Measurements from ENCODE around the gene ABCF2.
A peak's percentile ranks its signal among the peaks of the same experiment; 100 is the strongest.

Gene ABCF2

GRCh38 chr7:151242159-151243044 lies 15.4 kb upstream of the ABCF2 start:
- no peak for DNase-seq (ENCODE audit: low spot score)

DNA sequence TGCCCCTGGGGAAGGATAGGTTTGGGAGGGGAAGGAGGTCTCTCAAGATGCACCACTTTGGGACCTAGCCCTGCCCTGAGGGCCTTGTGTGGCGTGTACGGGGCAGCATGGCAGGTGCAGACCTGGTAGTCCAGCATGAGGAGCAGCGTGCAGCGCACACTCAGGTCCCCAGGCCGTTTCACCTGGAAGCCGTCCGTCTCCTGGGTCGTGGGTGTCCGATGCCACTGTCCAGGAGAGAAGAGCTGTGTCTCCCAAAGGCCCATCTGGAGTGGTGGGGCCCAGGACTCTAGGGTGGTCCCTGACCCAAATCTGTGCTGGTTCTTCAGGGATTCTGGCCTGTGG lies 14.7 kb upstream of the ABCF2 start:
- no peak for DNase-seq (ENCODE audit: low spot score)

DNA sequence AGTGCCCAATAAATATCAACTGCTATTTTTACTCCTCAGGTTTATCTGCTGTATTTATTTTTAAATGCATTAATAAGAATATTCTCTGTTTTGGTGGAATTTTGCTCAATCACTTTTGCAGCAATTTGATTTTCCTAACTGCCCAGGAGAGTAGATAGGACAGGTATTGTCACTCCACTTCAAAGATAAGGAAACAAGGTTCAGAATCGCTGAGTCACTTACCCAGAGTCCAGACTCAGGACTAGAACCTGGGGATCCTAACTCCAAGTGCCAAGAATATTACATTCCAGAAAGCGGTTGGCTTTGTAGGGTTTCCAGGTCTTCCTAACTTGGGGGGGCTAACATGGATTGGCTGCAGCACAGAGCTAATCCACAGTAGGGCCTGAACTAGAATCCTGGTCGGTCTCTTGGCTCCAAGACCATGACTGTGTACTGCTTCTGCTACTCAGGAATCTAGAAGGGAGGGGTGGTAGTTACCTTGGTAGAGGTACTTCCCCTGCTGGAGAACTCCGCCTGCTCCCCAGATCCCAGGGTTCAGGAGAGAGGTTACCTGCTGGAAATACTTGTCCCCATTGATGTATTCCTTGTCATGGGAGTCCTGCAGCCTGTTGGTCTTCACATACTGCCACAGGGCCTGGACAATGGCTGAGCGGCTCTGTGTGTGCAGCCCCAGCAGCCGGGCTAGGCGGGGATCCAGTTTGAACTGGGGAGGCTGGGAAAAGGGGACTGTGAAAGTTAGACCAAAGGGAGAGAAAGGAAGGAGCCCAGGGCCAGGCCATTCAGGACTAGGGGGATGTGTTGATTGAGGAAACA lies 14.1 kb upstream of the ABCF2 start:
- no peak for DNase-seq (ENCODE audit: low spot score)

DNA sequence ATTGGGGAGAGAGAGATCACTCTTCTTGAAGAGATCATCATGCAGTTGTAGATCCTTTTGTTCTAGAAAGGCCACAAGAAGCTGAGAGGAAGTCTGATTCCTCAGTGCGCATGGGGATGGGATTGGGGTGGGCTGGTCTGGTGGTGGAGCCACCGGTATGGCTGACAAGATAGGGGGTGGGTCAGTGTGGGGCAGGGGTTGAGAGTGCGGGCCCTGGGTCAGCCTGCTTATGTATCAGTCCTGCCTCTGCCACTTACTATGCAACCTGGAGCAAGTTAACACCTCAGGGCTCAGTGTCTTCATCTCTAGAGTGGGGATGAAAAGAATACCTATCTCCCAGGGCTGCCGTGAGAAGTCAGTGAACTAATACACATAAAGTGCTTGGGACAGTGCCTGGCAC lies 13.5 kb upstream of the ABCF2 start:
- DNase-seq (ENCODE audit: low spot score): no peak

- DNase-seq (ENCODE audit: low spot score): no peak
Observed at GRCh38 chr7:151239837-151240459, 12.9 kb upstream of the ABCF2 start.

DNA sequence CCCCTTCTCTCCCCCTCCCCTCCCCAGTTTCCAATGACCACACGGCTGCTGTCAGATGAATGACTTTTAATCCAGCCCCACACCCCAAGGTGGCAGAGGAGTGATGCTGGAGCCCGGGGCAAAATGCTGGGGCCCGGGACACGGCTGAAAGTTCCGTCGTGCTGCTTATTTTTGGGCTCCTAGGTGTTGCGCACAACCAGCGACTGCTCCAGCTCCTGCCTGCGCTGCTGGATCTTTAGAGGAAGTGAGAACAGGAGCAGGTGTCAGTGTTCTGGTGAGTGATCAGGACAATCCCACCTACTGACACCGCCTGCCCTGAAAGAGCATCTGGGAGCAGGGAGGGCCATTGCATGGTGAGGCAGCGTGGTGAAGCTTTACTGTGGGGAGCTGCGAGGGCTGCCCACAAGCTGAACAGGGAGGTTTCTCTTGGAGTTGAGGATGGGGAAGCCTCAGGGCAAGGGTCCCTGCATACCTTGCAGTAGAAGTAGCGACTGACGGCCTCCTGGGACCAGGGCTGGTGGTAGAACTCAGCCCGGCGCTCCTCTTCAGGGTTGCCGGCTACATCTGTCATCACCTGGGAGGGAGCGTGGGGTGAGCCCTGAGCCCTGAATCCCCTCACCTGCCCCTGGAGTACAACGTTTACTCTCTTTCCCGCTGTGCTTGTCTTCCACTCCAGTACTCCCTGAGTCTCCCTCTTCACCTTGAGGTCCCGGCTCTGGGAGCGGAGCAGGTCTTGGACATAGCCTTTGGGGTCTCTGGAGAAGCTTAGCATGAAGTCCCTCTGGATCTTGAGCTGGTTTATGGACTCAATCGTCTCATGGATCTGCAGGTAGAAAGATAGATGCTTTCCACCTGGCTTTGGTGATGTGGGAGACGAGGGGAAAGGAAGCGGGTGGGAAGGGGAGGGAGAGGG lies 12.2 kb upstream of the ABCF2 start:
- DNase-seq (ENCODE audit: low spot score): no peak

GRCh38 chr7:151238190-151238810 lies 11.3 kb upstream of the ABCF2 start:
- no peak for DNase-seq (ENCODE audit: low spot score)

DNA sequence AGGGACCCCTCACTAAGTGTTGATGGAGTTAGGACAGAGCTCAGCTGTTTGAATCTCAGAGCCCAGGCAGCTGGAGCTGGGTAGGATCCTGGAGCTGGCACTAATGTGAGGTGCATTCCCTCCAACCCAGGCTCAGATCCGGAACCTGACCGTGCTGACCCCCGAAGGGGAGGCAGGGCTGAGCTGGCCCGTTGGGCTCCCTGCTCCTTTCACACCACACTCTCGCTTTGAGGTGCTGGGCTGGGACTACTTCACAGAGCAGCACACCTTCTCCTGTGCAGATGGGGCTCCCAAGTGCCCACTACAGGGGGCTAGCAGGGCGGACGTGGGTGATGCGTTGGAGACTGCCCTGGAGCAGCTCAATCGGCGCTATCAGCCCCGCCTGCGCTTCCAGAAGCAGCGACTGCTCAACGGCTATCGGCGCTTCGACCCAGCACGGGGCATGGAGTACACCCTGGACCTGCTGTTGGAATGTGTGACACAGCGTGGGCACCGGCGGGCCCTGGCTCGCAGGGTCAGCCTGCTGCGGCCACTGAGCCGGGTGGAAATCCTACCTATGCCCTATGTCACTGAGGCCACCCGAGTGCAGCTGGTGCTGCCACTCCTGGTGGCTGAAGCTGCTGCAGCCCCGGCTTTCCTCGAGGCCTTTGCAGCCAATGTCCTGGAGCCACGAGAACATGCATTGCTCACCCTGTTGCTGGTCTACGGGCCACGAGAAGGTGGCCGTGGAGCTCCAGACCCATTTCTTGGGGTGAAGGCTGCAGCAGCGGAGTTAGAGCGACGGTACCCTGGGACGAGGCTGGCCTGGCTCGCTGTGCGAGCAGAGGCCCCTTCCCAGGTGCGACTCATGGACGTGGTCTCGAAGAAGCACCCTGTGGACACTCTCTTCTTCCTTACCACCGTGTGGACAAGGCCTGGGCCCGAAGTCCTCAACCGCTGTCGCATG lies 10.5 kb upstream of the ABCF2 start:
- no peak for DNase-seq (ENCODE audit: low spot score)

GRCh38 chr7:151236406-151236805 lies 9.4 kb upstream of the ABCF2 start:
- DNase-seq (ENCODE audit: low spot score): no peak

DNA sequence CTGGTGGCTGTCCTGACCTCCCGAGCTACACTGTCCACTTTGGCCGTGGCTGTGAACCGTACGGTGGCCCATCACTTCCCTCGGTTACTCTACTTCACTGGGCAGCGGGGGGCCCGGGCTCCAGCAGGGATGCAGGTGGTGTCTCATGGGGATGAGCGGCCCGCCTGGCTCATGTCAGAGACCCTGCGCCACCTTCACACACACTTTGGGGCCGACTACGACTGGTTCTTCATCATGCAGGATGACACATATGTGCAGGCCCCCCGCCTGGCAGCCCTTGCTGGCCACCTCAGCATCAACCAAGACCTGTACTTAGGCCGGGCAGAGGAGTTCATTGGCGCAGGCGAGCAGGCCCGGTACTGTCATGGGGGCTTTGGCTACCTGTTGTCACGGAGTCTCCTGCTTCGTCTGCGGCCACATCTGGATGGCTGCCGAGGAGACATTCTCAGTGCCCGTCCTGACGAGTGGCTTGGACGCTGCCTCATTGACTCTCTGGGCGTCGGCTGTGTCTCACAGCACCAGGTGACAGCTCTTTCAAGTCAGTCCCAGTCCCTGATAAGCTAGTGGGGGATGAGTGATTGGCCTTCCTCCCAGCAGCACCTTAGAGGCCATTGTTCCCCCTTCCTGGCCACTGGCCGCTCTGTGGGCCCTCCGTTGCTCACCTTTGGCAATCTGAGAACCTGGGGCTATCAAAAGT lies 8.2 kb upstream of the ABCF2 start:
- DNase-seq (ENCODE audit: low spot score): no peak

GRCh38 chr7:151233804-151234203 lies 6.8 kb upstream of the ABCF2 start:
- DNase-seq (ENCODE audit: low spot score): no peak

DNA sequence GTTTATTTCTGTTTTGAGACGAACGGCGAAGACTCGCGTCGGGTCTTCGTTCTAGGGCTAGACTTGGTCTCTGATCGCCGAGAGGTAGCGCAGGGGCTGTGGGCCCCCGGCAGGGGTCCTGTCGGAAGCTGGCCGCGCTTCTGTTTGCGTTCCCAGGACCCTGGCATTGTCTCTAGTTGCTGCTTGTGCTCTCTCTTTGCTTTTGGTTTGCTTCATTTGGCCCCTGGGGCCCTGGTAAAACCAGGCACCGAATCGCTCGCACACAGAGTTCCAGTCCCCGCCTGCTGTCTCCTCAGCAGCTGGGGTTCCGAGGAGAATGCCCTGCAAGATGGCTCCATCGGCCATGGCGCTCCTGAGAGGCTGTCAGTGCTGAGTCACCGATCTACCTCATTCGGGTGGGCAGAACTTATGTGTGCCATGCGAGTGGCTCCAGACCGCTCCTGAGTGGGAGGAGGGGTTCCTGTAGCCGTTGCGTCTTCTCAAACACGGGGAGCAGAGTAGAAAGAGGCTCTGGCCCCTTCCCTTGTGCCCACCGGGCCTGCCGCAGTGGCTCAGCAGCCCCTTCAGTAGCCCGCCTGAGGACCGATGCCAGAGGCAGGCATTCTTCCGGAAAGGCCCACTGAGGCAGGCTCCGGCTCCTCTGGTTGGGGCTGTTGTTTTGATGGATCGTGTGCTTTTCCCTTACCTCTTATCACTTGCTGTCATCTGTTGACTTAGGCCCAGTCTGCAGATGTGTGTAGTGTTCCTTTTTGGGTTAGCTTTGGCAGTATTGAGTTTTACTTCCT lies 6.1 kb upstream of the ABCF2 start:
- DNase-seq (ENCODE audit: low spot score): no peak

- DNase-seq (ENCODE audit: low spot score): peak; percentile 91
Observed at GRCh38 chr7:151232091-151232916, 5.3 kb upstream of the ABCF2 start, which contains the start of gene CHPF2. Gene CHPF2 (plus strand): TSS chr7:151232483. CDS start chr7:151234012, 1,529 bp downstream.

DNA sequence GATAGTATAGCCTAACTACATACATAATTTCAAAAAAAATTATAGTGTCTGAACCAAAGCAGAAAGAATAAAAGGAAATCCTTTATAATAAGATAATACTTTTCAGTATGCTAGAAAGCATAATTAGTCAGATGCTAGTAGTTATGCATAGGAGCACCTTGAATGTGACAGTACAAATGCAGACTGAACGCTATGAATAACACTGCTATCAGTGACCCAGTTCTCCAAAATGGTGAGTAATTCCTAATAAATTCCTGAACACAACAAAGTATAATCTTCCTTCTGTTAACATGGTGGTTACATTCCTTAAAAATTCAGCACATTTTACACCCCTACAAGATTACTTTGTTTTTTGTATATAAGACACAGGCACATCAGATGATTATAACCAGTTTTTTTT lies 4.1 kb upstream of the ABCF2 start:
- DNase-seq (ENCODE audit: low spot score): no peak

- DNase-seq (ENCODE audit: low spot score): no peak
Observed at GRCh38 chr7:151229249-151229648, 2.2 kb upstream of the ABCF2 start.

- DNase-seq (ENCODE audit: low spot score): no peak
Observed at GRCh38 chr7:151228024-151228866, 1.2 kb upstream of the ABCF2 start.

DNA sequence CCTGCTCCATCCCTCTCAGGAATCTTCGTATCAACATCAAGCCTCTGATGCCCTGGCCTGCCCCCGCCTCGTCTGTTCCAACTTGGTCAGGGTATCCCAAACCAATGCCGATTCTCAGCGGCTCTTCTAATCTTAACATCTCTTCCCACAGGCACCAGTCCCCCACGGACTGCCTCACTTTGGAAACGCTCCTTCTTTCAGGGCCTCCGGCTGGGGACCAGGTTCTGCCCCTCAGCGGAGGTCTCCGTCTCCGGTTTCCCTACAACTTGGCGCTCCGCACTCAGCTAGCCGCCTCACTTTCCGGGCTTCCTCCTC lies 488 bp downstream of the ABCF2 start:
- DNase-seq (ENCODE audit: low spot score): no peak

Measured in cerebellar cortex (tissue), 1 donor.